GM21576 (cell line): ENCODE results near the gene TBRG4.
"Not testable (repeated sequence)": the region's sequence is repeated elsewhere in the genome, so short reads cannot be mapped to it uniquely, and the experiment has no call there.

ENCODE experiments used
- ATAC-seq: cut with Tn5 transposase; IDR thresholded peaks from one replicate; pipeline ENCODE4 v1.9.1; 2021; ENCODE audit warnings: mild to moderate bottlenecking, moderate library complexity; ENCODE audit not compliant: unreplicated experiment

TBRG4 gene

GRCh38 chr7:45111298-45112223 is at the start of gene TBRG4:
Gene TBRG4, minus strand, starts transcription at chr7:45111697. Its CDS starts 2,460 bp downstream, at chr7:45109237.
- ATAC-seq, result peak; percentile 94

GRCh38 chr7:45161138-45161537 is 49.6 kb upstream of the TBRG4 start:
- no peak for ATAC-seq

- no peak for ATAC-seq
Measured at GRCh38 chr7:45160417-45160881, 49.0 kb upstream of the TBRG4 start.

- no peak for ATAC-seq
Measured at GRCh38 chr7:45159296-45159695, 47.8 kb upstream of the TBRG4 start.

GRCh38 chr7:45158471-45158870 is 47.0 kb upstream of the TBRG4 start:
- ATAC-seq, result no peak

- no peak for ATAC-seq
Measured at GRCh38 chr7:45157653-45158401, 46.3 kb upstream of the TBRG4 start, which contains the start of gene RAMP3. Gene RAMP3, plus strand, starts transcription at chr7:45157791. Its CDS starts 38 bp downstream, at chr7:45157829.

GRCh38 chr7:45157286-45157652 is 45.8 kb upstream of the TBRG4 start:
- no peak for ATAC-seq

GRCh38 chr7:45156516-45157272 is 45.2 kb upstream of the TBRG4 start:
- no peak for ATAC-seq

GRCh38 chr7:45155941-45156340 is 44.4 kb upstream of the TBRG4 start:
- no peak for ATAC-seq

- ATAC-seq, result no peak
Measured at GRCh38 chr7:45155357-45155900, 43.9 kb upstream of the TBRG4 start.

GRCh38 chr7:45153861-45154260 is 42.4 kb upstream of the TBRG4 start:
- ATAC-seq, result not testable (repeated sequence)

GRCh38 chr7:45153233-45153632 is 41.7 kb upstream of the TBRG4 start:
- no peak for ATAC-seq

GRCh38 chr7:45151967-45152366 is 40.5 kb upstream of the TBRG4 start:
- ATAC-seq, result no peak

- ATAC-seq, result no peak
Measured at GRCh38 chr7:45151131-45151684, 39.7 kb upstream of the TBRG4 start.

- ATAC-seq, result no peak
Measured at GRCh38 chr7:45150199-45150598, 38.7 kb upstream of the TBRG4 start.

- ATAC-seq, result no peak
Measured at GRCh38 chr7:45149606-45150005, 38.1 kb upstream of the TBRG4 start.

- ATAC-seq, result no peak
Measured at GRCh38 chr7:45148653-45148973, 37.1 kb upstream of the TBRG4 start.

- ATAC-seq, result no peak
Measured at GRCh38 chr7:45147858-45148652, 36.6 kb upstream of the TBRG4 start.

GRCh38 chr7:45146531-45147379 is 35.3 kb upstream of the TBRG4 start:
- ATAC-seq, result no peak
